Skeletal muscle tissue (tissue), 4 donors: ENCODE results near the gene PLEKHA7. TPM values are rescaled to one million over a fixed set of nuclear protein-coding genes. Genes with fewer than 3 reads are reported as not detected.

ENCODE experiments used
- H3K27ac ChIP-seq: one replicate; pipeline ENCODE4 v1.7.0; 2013; ENCODE audit warnings: mild to moderate bottlenecking, low read depth, low read length, inconsistent platforms
- H3K27me3 ChIP-seq, 3 donors: one replicate each; pipeline ENCODE4 v1.7.0; 2013; ENCODE audit warnings: low read length in 3 of 3; ENCODE audit not compliant: control insufficient read depth in 3 of 3, insufficient read depth in 3 of 3
- H3K36me3 ChIP-seq, 3 donors: one replicate each; pipeline ENCODE4 v1.7.0; 2013; ENCODE audit warnings: low read length in 3 of 3; ENCODE audit not compliant: control insufficient read depth in 3 of 3, insufficient read depth in 3 of 3
- H3K4me1 ChIP-seq, 3 donors: one replicate each; pipeline ENCODE4 v1.7.0; 2013; ENCODE audit warnings: low read length in 3 of 3, mild to moderate bottlenecking in 3 of 3; ENCODE audit not compliant: control insufficient read depth in 3 of 3, insufficient read depth in 3 of 3
- H3K4me3 ChIP-seq, 3 donors: one replicate each; pipeline ENCODE4 v1.7.0; 2013; ENCODE audit warnings: low read length in 3 of 3
- H3K9ac ChIP-seq, 3 donors: one replicate each; pipeline ENCODE4 v1.7.0; 2013; ENCODE audit warnings: low read length in 3 of 3, mild to moderate bottlenecking in 3 of 3, moderate library complexity in 2 of 3, low read depth in 1 of 3
- H3K9me3 ChIP-seq, 3 donors: one replicate each; pipeline ENCODE4 v1.7.0; 2013; ENCODE audit warnings: low read length in 3 of 3; ENCODE audit not compliant: control insufficient read depth in 3 of 3
- total RNA-seq: library from RNA; depleted of rRNA; stranded (reverse); fragments of >200 nt; gene quantifications from one replicate; pipeline ENCODE4 v1.2.3, GENCODE V29; 2014
- donor health status: Osteomylitis.

The PLEKHA7 gene
- total RNA-seq, 1 donor from 2014 or later = 5.2 TPM

GRCh38 chr11:16764888-16765287 lies 249.3 kb downstream of the PLEKHA7 start:
- H3K27ac ChIP-seq = no peak overlapping the region
- H3K27me3 ChIP-seq = peaks cover 0 to 4% (median 4%) of the 10 kb centered on the region in 3 donors
- H3K9ac ChIP-seq = no peak overlapping the region
- no peaks in the 10 kb centered on the region for H3K9me3 ChIP-seq
- H3K4me3 ChIP-seq = no peak overlapping the region
- no peaks in the 10 kb centered on the region for H3K4me1 ChIP-seq
- H3K36me3 ChIP-seq = no peaks in the 10 kb centered on the region

- H3K9me3 ChIP-seq = no peaks in the 10 kb centered on the region
- peaks cover 0 to 4% (median 4%) of the 10 kb centered on the region in 3 donors for H3K27me3 ChIP-seq
- H3K9ac ChIP-seq = no peak overlapping the region
- no peak overlapping the region for H3K27ac ChIP-seq
- no peak overlapping the region for H3K4me3 ChIP-seq
- H3K36me3 ChIP-seq = peaks cover 0 to under 1% (median 0%) of the 10 kb centered on the region in 3 donors
- H3K4me1 ChIP-seq = no peaks in the 10 kb centered on the region
These were observed 250.5 kb downstream of the PLEKHA7 start for GRCh38 chr11:16763746-16764145.

GRCh38 chr11:16759857-16760508 lies 254.2 kb downstream of the PLEKHA7 start:
- Histone ChIP-seq H3K36me3 (peaks cover 4 to 15% (median 12%) of the 10 kb centered on the region in 3 donors), H3K9me3 (no peaks in the 10 kb centered on the region), H3K4me3 (no peak overlapping the region), H3K27me3 (no peaks in the 10 kb centered on the region), H3K4me1 (no peaks in the 10 kb centered on the region), H3K9ac (no peak overlapping the region), H3K27ac (no peak overlapping the region)

GRCh38 chr11:16758382-16759024 lies 255.7 kb downstream of the PLEKHA7 start:
- H3K4me3 ChIP-seq = no peak overlapping the region
- no peak overlapping the region for H3K27ac ChIP-seq
- no peaks in the 10 kb centered on the region for H3K4me1 ChIP-seq
- H3K9ac ChIP-seq = no peak overlapping the region
- H3K36me3 ChIP-seq = peaks cover 11 to 25% (median 23%) of the 10 kb centered on the region in 3 donors
- no peaks in the 10 kb centered on the region for H3K9me3 ChIP-seq
- H3K27me3 ChIP-seq = no peaks in the 10 kb centered on the region

- Histone ChIP-seq H3K36me3 (peaks cover 33 to 76% (median 67%) of the 10 kb centered on the region in 3 donors), H3K27ac (no peak overlapping the region), H3K9me3 (no peaks in the 10 kb centered on the region), H3K4me1 (peaks cover 4 to 9% (median 8%) of the 10 kb centered on the region in 3 donors), H3K4me3 (no peak overlapping the region), H3K9ac (no peak overlapping the region), H3K27me3 (no peaks in the 10 kb centered on the region)
These were observed 263.8 kb downstream of the PLEKHA7 start for GRCh38 chr11:16750417-16750816.

GRCh38 chr11:16749666-16750065 lies 264.5 kb downstream of the PLEKHA7 start:
- no peak overlapping the region for H3K9ac ChIP-seq
- H3K27me3 ChIP-seq = no peaks in the 10 kb centered on the region
- peaks cover 4 to 9% (median 8%) of the 10 kb centered on the region in 3 donors for H3K4me1 ChIP-seq
- no peak overlapping the region for H3K27ac ChIP-seq
- H3K9me3 ChIP-seq = no peaks in the 10 kb centered on the region
- H3K36me3 ChIP-seq = peaks cover 32 to 71% (median 67%) of the 10 kb centered on the region in 3 donors
- H3K4me3 ChIP-seq = no peak overlapping the region

GRCh38 chr11:16749092-16749491 lies 265.1 kb downstream of the PLEKHA7 start:
- Histone ChIP-seq H3K36me3 (peaks cover 30 to 67% (median 65%) of the 10 kb centered on the region in 3 donors), H3K9ac (no peak overlapping the region), H3K27ac (no peak overlapping the region), H3K4me1 (peaks cover 6 to 9% (median 8%) of the 10 kb centered on the region in 3 donors), H3K9me3 (no peaks in the 10 kb centered on the region), H3K27me3 (no peaks in the 10 kb centered on the region), H3K4me3 (no peak overlapping the region)

- Histone ChIP-seq H3K4me3 (no peak overlapping the region), H3K4me1 (peaks cover 14 to 25% (median 14%) of the 10 kb centered on the region in 3 donors), H3K9me3 (no peaks in the 10 kb centered on the region), H3K9ac (no peak overlapping the region), H3K36me3 (peaks cover 14 to 49% (median 38%) of the 10 kb centered on the region in 3 donors), H3K27ac (peak overlapping the region; percentile 51), H3K27me3 (no peaks in the 10 kb centered on the region)
These were observed 268.1 kb downstream of the PLEKHA7 start for GRCh38 chr11:16745950-16746605.

GRCh38 chr11:16744128-16744725 lies 270.0 kb downstream of the PLEKHA7 start:
- Histone ChIP-seq H3K27ac (no peak overlapping the region), H3K27me3 (no peaks in the 10 kb centered on the region)

More at GRCh38 chr11:16744128-16744725, 270.0 kb downstream of the PLEKHA7 start:
- Histone ChIP-seq H3K9me3 (no peaks in the 10 kb centered on the region), H3K4me3 (no peak overlapping the region), H3K4me1 (peaks cover 21 to 35% (median 26%) of the 10 kb centered on the region in 3 donors), H3K36me3 (peaks cover 0 to 33% (median 20%) of the 10 kb centered on the region in 3 donors), H3K9ac (no peak overlapping the region)
